Sigmoid colon (tissue), 3 donors: ENCODE data around the gene CNOT11.

Experiments
- CTCF ChIP-seq, 4 experiments: fragments of 450-650 bp in 3 of 4; fragments of 200-600 bp in 1 of 4; IDR thresholded peaks; one replicate each; pipeline ENCODE4 v1.5.1; 2016 to 2019; ENCODE audit warnings: antibody characterized with exemption in 4 of 4, mild to moderate bottlenecking in 3 of 4, moderate library complexity in 2 of 4
- POLR2A ChIP-seq, 2 donors: fragments of 450-650 bp; IDR thresholded peaks; one replicate each; pipeline ENCODE4 v1.6.1; 2016; ENCODE audit warnings: antibody characterized with exemption in 2 of 2, mild to moderate bottlenecking in 2 of 2, moderate library complexity in 2 of 2

- TF ChIP-seq CTCF (IDR thresholded peaks at IDR 0.05) = no peak
- no peak for TF ChIP-seq POLR2A (IDR thresholded peaks at IDR 0.05)
Measured at GRCh38 chr2:101278925-101279324, 26.2 kb downstream of the CNOT11 start.
